Adipocyte (in vitro differentiated cells): ENCODE results near the gene SYNJ2.
A peak's percentile ranks its signal among the peaks of the same experiment; 100 is the strongest.
"Not testable (repeated sequence)": the region's sequence is repeated elsewhere in the genome, so short reads cannot be mapped to it uniquely, and the experiment has no call there.

Source experiments
- DNase-seq: peaks from one replicate; pipeline ENCODE4 v3.0.0-alpha.2; 2015; ENCODE audit warnings: low read depth
- H3K27me3 ChIP-seq: replicated peaks from 2 replicates; pipeline ENCODE4 v1.7.0; 2013; ENCODE audit warnings: mild to moderate bottlenecking, low read length, moderate library complexity; ENCODE audit not compliant: control insufficient read depth, insufficient read depth
- H3K36me3 ChIP-seq: 2 replicates; pipeline ENCODE4 v1.7.0; 2013; ENCODE audit warnings: low read length, mild to moderate bottlenecking, moderate library complexity; ENCODE audit not compliant: control insufficient read depth, insufficient read depth, severe bottlenecking
- H3K4me1 ChIP-seq: 2 replicates; pipeline ENCODE4 v1.7.0; 2013; ENCODE audit warnings: mild to moderate bottlenecking, low read length, moderate library complexity; ENCODE audit not compliant: control insufficient read depth, insufficient read depth
- H3K4me3 ChIP-seq: 2 replicates; pipeline ENCODE4 v1.7.0; 2013; ENCODE audit warnings: mild to moderate bottlenecking, low read length, moderate library complexity
- H3K9ac ChIP-seq: 2 replicates; pipeline ENCODE4 v1.7.0; 2013; ENCODE audit warnings: mild to moderate bottlenecking, low read length, moderate library complexity
- H3K9me3 ChIP-seq: 2 replicates; pipeline ENCODE4 v1.7.0; 2013; ENCODE audit warnings: mild to moderate bottlenecking, low read length, moderate library complexity; ENCODE audit not compliant: control insufficient read depth

The SYNJ2 gene

GRCh38 chr6:157981395-157982101, at the start of gene SYNJ2:
Gene SYNJ2, plus strand, starts transcription at chr6:157981863. Its CDS starts 99 bp downstream, at chr6:157981962.
- H3K4me3 ChIP-seq, result peak within 1 kb of the TSS; percentile 84
- no peaks in the 10 kb centered on the region for H3K36me3 ChIP-seq
- peaks cover 15% of the 10 kb centered on the region for H3K4me1 ChIP-seq
- peak; percentile 91 for DNase-seq
- H3K9me3 ChIP-seq, result no peaks in the 10 kb centered on the region
- H3K9ac ChIP-seq, result peak within 1 kb of the TSS; percentile 86
- H3K27me3 ChIP-seq, result no peaks in the 10 kb centered on the region

GRCh38 chr6:157935786-157936185, 45.9 kb upstream of the SYNJ2 start:
- Histone ChIP-seq H3K36me3 (peaks cover 100% of the 10 kb centered on the region), H3K4me3 (no peak overlapping the region), H3K4me1 (no peaks in the 10 kb centered on the region), H3K27me3 (no peaks in the 10 kb centered on the region), H3K9ac (no peak overlapping the region), H3K9me3 (no peaks in the 10 kb centered on the region)
- DNase-seq, result no peak

GRCh38 chr6:157937318-157937717, 44.3 kb upstream of the SYNJ2 start:
- H3K9ac ChIP-seq, result no peak overlapping the region

GRCh38 chr6:157937916-157938315, 43.7 kb upstream of the SYNJ2 start:
- H3K4me3 ChIP-seq, result no peak overlapping the region
- no peaks in the 10 kb centered on the region for H3K9me3 ChIP-seq
- H3K4me1 ChIP-seq, result no peaks in the 10 kb centered on the region
- H3K36me3 ChIP-seq, result peaks cover 100% of the 10 kb centered on the region
- no peaks in the 10 kb centered on the region for H3K27me3 ChIP-seq
- no peak for DNase-seq
- H3K9ac ChIP-seq, result no peak overlapping the region

More at GRCh38 chr6:157937318-157937717, 44.3 kb upstream of the SYNJ2 start:
- Histone ChIP-seq H3K9me3 (no peaks in the 10 kb centered on the region), H3K36me3 (peaks cover 100% of the 10 kb centered on the region), H3K4me1 (no peaks in the 10 kb centered on the region), H3K4me3 (no peak overlapping the region), H3K27me3 (no peaks in the 10 kb centered on the region)
- DNase-seq, result no peak

GRCh38 chr6:157940375-157941036, 41.2 kb upstream of the SYNJ2 start:
- not testable (repeated sequence) for DNase-seq, H3K4me3 ChIP-seq
- H3K36me3 ChIP-seq, result peaks cover 100% of the 10 kb centered on the region

GRCh38 chr6:157941101-157941863, 40.4 kb upstream of the SYNJ2 start:
- Histone ChIP-seq H3K9ac (no peak overlapping the region), H3K9me3 (no peaks in the 10 kb centered on the region), H3K36me3 (peaks cover 100% of the 10 kb centered on the region), H3K4me1 (no peaks in the 10 kb centered on the region), H3K4me3 (no peak overlapping the region), H3K27me3 (no peaks in the 10 kb centered on the region)
- DNase-seq, result no peak

More at GRCh38 chr6:157940375-157941036, 41.2 kb upstream of the SYNJ2 start:
- H3K4me1 ChIP-seq, H3K27me3 ChIP-seq, H3K9me3 ChIP-seq, H3K9ac ChIP-seq: not testable (repeated sequence)

GRCh38 chr6:157942351-157942750, 39.3 kb upstream of the SYNJ2 start:
- Histone ChIP-seq H3K9ac (no peak overlapping the region), H3K36me3 (peaks cover 90% of the 10 kb centered on the region), H3K4me1 (no peaks in the 10 kb centered on the region), H3K9me3 (no peaks in the 10 kb centered on the region), H3K27me3 (no peaks in the 10 kb centered on the region), H3K4me3 (no peak overlapping the region)
- no peak for DNase-seq

GRCh38 chr6:157943249-157943963, 38.3 kb upstream of the SYNJ2 start:
- no peaks in the 10 kb centered on the region for H3K4me1 ChIP-seq
- H3K4me3 ChIP-seq, result no peak overlapping the region
- no peaks in the 10 kb centered on the region for H3K27me3 ChIP-seq
- no peak overlapping the region for H3K9ac ChIP-seq
- H3K36me3 ChIP-seq, result peaks cover 79% of the 10 kb centered on the region
- DNase-seq, result no peak
- no peaks in the 10 kb centered on the region for H3K9me3 ChIP-seq

- no peaks in the 10 kb centered on the region for H3K9me3 ChIP-seq
- H3K4me3 ChIP-seq, result no peak overlapping the region
- H3K9ac ChIP-seq, result no peak overlapping the region
- DNase-seq, result no peak
- no peaks in the 10 kb centered on the region for H3K27me3 ChIP-seq
- H3K4me1 ChIP-seq, result no peaks in the 10 kb centered on the region
- H3K36me3 ChIP-seq, result peaks cover 74% of the 10 kb centered on the region
Observed at GRCh38 chr6:157943964-157944283, 37.7 kb upstream of the SYNJ2 start.

GRCh38 chr6:157944983-157945931, 36.4 kb upstream of the SYNJ2 start:
- Histone ChIP-seq H3K36me3 (peaks cover 60% of the 10 kb centered on the region), H3K4me3 (no peak overlapping the region), H3K9me3 (peaks cover 12% of the 10 kb centered on the region), H3K9ac (no peak overlapping the region), H3K4me1 (no peaks in the 10 kb centered on the region), H3K27me3 (no peaks in the 10 kb centered on the region)
- no peak for DNase-seq
